Hematopoietic multipotent progenitor cell treated with erythropoietin and hydrocortisone succinate and interleukin-3 and kit ligand, for 15 days (in vitro differentiated cells): Measurements from ENCODE around the gene SORBS1.
A peak's percentile ranks its signal among the peaks of the same experiment; 100 is the strongest.

Experiments
- DNase-seq: peaks from one replicate; pipeline ENCODE4 v3.0.0-alpha.2; 2015; ENCODE audit warnings: low spot score

The SORBS1 gene

GRCh38 chr10:95539560-95540284, 21.4 kb downstream of the SORBS1 start:
- no peak for DNase-seq

- no peak for DNase-seq
These were observed 22.8 kb downstream of the SORBS1 start for GRCh38 chr10:95538412-95538811.

- DNase-seq: no peak
These were observed 23.6 kb downstream of the SORBS1 start for GRCh38 chr10:95537542-95537927.

GRCh38 chr10:95536894-95537541, 24.2 kb downstream of the SORBS1 start:
- DNase-seq: no peak

- no peak for DNase-seq
These were observed 25.2 kb downstream of the SORBS1 start for GRCh38 chr10:95536017-95536416.

- DNase-seq: no peak
These were observed 25.6 kb downstream of the SORBS1 start for GRCh38 chr10:95535526-95535925.

GRCh38 chr10:95533590-95533989, 27.6 kb downstream of the SORBS1 start:
- no peak for DNase-seq

GRCh38 chr10:95532536-95532935, 28.6 kb downstream of the SORBS1 start:
- no peak for DNase-seq

- DNase-seq: peak; percentile 96
These were observed 29.2 kb downstream of the SORBS1 start for GRCh38 chr10:95531994-95532399.

GRCh38 chr10:95531058-95531809, 29.9 kb downstream of the SORBS1 start:
- DNase-seq: peak; percentile 83

- DNase-seq: peak; percentile 34
These were observed 30.6 kb downstream of the SORBS1 start for GRCh38 chr10:95530561-95530960.

- no peak for DNase-seq
These were observed 31.1 kb downstream of the SORBS1 start for GRCh38 chr10:95530029-95530428.

- DNase-seq: no peak
These were observed 35.1 kb downstream of the SORBS1 start for GRCh38 chr10:95526044-95526443.

GRCh38 chr10:95525033-95525418, 36.1 kb downstream of the SORBS1 start:
- DNase-seq: no peak

GRCh38 chr10:95524358-95525032, 36.7 kb downstream of the SORBS1 start:
- no peak for DNase-seq

- no peak for DNase-seq
These were observed 39.1 kb downstream of the SORBS1 start for GRCh38 chr10:95522117-95522516.

GRCh38 chr10:95520617-95521016, 40.6 kb downstream of the SORBS1 start:
- DNase-seq: no peak

- DNase-seq: no peak
These were observed 42.4 kb downstream of the SORBS1 start for GRCh38 chr10:95518455-95519452.

- DNase-seq: peak; percentile 85
These were observed 43.4 kb downstream of the SORBS1 start for GRCh38 chr10:95517536-95518454.

- DNase-seq: no peak
These were observed 44.3 kb downstream of the SORBS1 start for GRCh38 chr10:95516774-95517373.
